HG03175 (cell line): Measurements from ENCODE around the gene SKIC8.
"Not testable (repeated sequence)": the region's sequence is repeated elsewhere in the genome, so short reads cannot be mapped to it uniquely, and the experiment has no call there.

Source experiments
- ATAC-seq: cut with Tn5 transposase; IDR thresholded peaks from one replicate; pipeline ENCODE4 v1.9.1; 2021; ENCODE audit warnings: mild to moderate bottlenecking, moderate library complexity; ENCODE audit not compliant: unreplicated experiment

SKIC8 gene

GRCh38 chr15:78259232-78259631 lies 40.2 kb downstream of the SKIC8 start:
- no peak for ATAC-seq

GRCh38 chr15:78257681-78258080 lies 41.7 kb downstream of the SKIC8 start:
- ATAC-seq = no peak

- ATAC-seq = no peak
These were observed 43.4 kb downstream of the SKIC8 start for GRCh38 chr15:78256044-78256437.

- ATAC-seq = no peak
These were observed 43.9 kb downstream of the SKIC8 start for GRCh38 chr15:78255421-78256043.

GRCh38 chr15:78251136-78251535 lies 48.3 kb downstream of the SKIC8 start:
- ATAC-seq = no peak

- no peak for ATAC-seq
These were observed 50.3 kb downstream of the SKIC8 start for GRCh38 chr15:78249131-78249530.

- ATAC-seq = no peak
These were observed 51.5 kb downstream of the SKIC8 start for GRCh38 chr15:78247911-78248310.

- ATAC-seq = not testable (repeated sequence)
These were observed 53.3 kb downstream of the SKIC8 start for GRCh38 chr15:78245976-78246620.

- not testable (repeated sequence) for ATAC-seq
These were observed 54.0 kb downstream of the SKIC8 start for GRCh38 chr15:78245392-78245791.

- ATAC-seq = no peak
These were observed 54.5 kb downstream of the SKIC8 start for GRCh38 chr15:78244893-78245292.

GRCh38 chr15:78244101-78244500 lies 55.3 kb downstream of the SKIC8 start:
- no peak for ATAC-seq

GRCh38 chr15:78243491-78243941 lies 55.9 kb downstream of the SKIC8 start:
- ATAC-seq = no peak

- ATAC-seq = no peak
These were observed 56.4 kb downstream of the SKIC8 start for GRCh38 chr15:78243058-78243457.

GRCh38 chr15:78242128-78242527 lies 57.3 kb downstream of the SKIC8 start:
- no peak for ATAC-seq

GRCh38 chr15:78241017-78241416 lies 58.4 kb downstream of the SKIC8 start:
- no peak for ATAC-seq

- ATAC-seq = no peak
These were observed 59.6 kb downstream of the SKIC8 start for GRCh38 chr15:78239811-78240210.

GRCh38 chr15:78237146-78237545 lies 62.3 kb downstream of the SKIC8 start:
- ATAC-seq = no peak

- ATAC-seq = no peak
These were observed 62.9 kb downstream of the SKIC8 start for GRCh38 chr15:78236491-78236890.

- ATAC-seq = no peak
These were observed 64.8 kb downstream of the SKIC8 start, which contains the start of gene ACSBG1 for GRCh38 chr15:78234515-78235040. ACSBG1 (minus strand) TSS chr15:78234565; CDS start chr15:78234501, 64 bp downstream.

- no peak for ATAC-seq
These were observed 65.9 kb downstream of the SKIC8 start for GRCh38 chr15:78233496-78233895.
